GM23338 (cell line): ENCODE results near the gene TOP2A. TPM values are rescaled to one million over a fixed set of nuclear protein-coding genes. Genes with fewer than 3 reads are reported as not detected.

Experiments used
- ATAC-seq: fragments of 200-7000 bp; cut with Tn5 transposase; 3 replicates; pipeline ENCODE4 v1.9.1; 2020
- DNase-seq: peaks from one replicate; pipeline ENCODE4 v3.0.0-alpha.2; 2015; ENCODE audit warnings: low spot score
- H2AFZ ChIP-seq: fragments of 200-600 bp; sonication (generic); 2 replicates; pipeline ENCODE4 v1.8.0; 2016; ENCODE audit warnings: antibody characterized with exemption, mild to moderate bottlenecking, moderate library complexity
- H3F3A ChIP-seq: fragments of 200-600 bp; sonication (generic); replicated peaks from 2 replicates; pipeline ENCODE4 v1.8.0; 2017; ENCODE audit warnings: antibody characterized with exemption, mixed run types, low read depth
- H3K27ac ChIP-seq: fragments of 200-600 bp; sonication (generic); 2 replicates; pipeline ENCODE4 v1.6.1; 2016; ENCODE audit warnings: low read depth
- H3K27me3 ChIP-seq: fragments of 200-600 bp; sonication (generic); 2 replicates; pipeline ENCODE4 v1.8.0; 2016; ENCODE audit warnings: mild to moderate bottlenecking, mixed run types, moderate library complexity; ENCODE audit not compliant: insufficient read depth
- H3K36me3 ChIP-seq: fragments of 200-600 bp; sonication (generic); 2 replicates; pipeline ENCODE4 v1.8.0; 2016; ENCODE audit warnings: mild to moderate bottlenecking; ENCODE audit not compliant: insufficient read depth
- H3K4me1 ChIP-seq: fragments of 200-600 bp; sonication (generic); 2 replicates; pipeline ENCODE4 v1.8.0; 2016; ENCODE audit warnings: mild to moderate bottlenecking, moderate library complexity; ENCODE audit not compliant: insufficient read depth
- H3K4me2 ChIP-seq: fragments of 200-600 bp; sonication (generic); 2 replicates; pipeline ENCODE4 v1.7.1; 2017; ENCODE audit warnings: mixed run types
- H3K4me3 ChIP-seq: fragments of 200-600 bp; sonication (generic); 2 replicates; pipeline ENCODE4 v1.6.1; 2016; ENCODE audit warnings: mixed run types
- H3K79me2 ChIP-seq: fragments of 200-600 bp; sonication (generic); replicated peaks from 2 replicates; pipeline ENCODE4 v1.8.0; 2017; ENCODE audit warnings: mild to moderate bottlenecking; ENCODE audit not compliant: insufficient read depth
- H3K9me2 ChIP-seq: fragments of 200-600 bp; sonication (generic); 2 replicates; pipeline ENCODE4 v1.8.0; 2017; ENCODE audit not compliant: insufficient read depth
- H4K20me1 ChIP-seq: fragments of 200-600 bp; sonication (generic); replicated peaks from 2 replicates; pipeline ENCODE4 v1.8.0; 2017; ENCODE audit warnings: mild to moderate bottlenecking; ENCODE audit not compliant: insufficient read depth
- H3K27ac Mint-ChIP-seq: 2 replicates; pipeline ENCODE4 v1.8.0; 2020; ENCODE audit warnings: inconsistent platforms, mild to moderate bottlenecking, moderate library complexity, mixed read lengths
- H3K27me3 Mint-ChIP-seq: 3 replicates; pipeline ENCODE4 v1.8.0; 2022; ENCODE audit warnings: low read depth, mild to moderate bottlenecking, moderate library complexity, mixed read lengths, inconsistent platforms; ENCODE audit not compliant: insufficient read depth, poor library complexity
- H3K36me3 Mint-ChIP-seq: 3 replicates; pipeline ENCODE4 v1.8.0; 2021; ENCODE audit warnings: low read depth, mild to moderate bottlenecking, inconsistent platforms, moderate library complexity, mixed read lengths
- H3K4me1 Mint-ChIP-seq: 3 replicates; pipeline ENCODE4 v1.8.0; 2020; ENCODE audit warnings: mild to moderate bottlenecking, inconsistent platforms, mixed read lengths
- H3K4me3 Mint-ChIP-seq: 3 replicates; pipeline ENCODE4 v1.8.0; 2021; ENCODE audit warnings: moderate library complexity, mild to moderate bottlenecking, inconsistent platforms, mixed read lengths
- H3K9me3 Mint-ChIP-seq: 3 replicates; pipeline ENCODE4 v1.8.0; 2020; ENCODE audit warnings: moderate library complexity, mild to moderate bottlenecking, inconsistent platforms, mixed read lengths
- CREB1 ChIP-seq: fragments of 250-450 bp; sonication (Bioruptor Pico); IDR thresholded peaks from 2 replicates; pipeline ENCODE4 v1.5.0; 2020; ENCODE audit warnings: low read depth, mild to moderate bottlenecking, moderate library complexity
- CTCF ChIP-seq, 2 experiments: fragments of 200-600 bp in 1 of 2; sonication (generic) in 1 of 2; conservative IDR thresholded peaks; 2 replicates each; pipeline versions ENCODE4 v1.5.1 to v1.6.1; 2016 to 2017; ENCODE audit warnings: antibody characterized with exemption in 2 of 2, low read depth in 2 of 2, mild to moderate bottlenecking in 2 of 2, moderate library complexity in 1 of 2
- JUNB ChIP-seq: IDR thresholded peaks from one replicate; pipeline ENCODE4 v1.6.1; 2016; ENCODE audit warnings: antibody characterized with exemption; ENCODE audit not compliant: unreplicated experiment
- NANOG ChIP-seq: IDR thresholded peaks from 2 replicates; pipeline ENCODE4 v1.6.1; 2016; ENCODE audit warnings: antibody characterized with exemption, borderline replicate concordance
- POLR2AphosphoS5 ChIP-seq: IDR thresholded peaks from 2 replicates; pipeline ENCODE4 v1.6.1; 2016; ENCODE audit warnings: antibody characterized with exemption, low read depth
- STAT1 ChIP-seq: IDR thresholded peaks from one replicate; pipeline ENCODE4 v1.6.1; 2016; ENCODE audit warnings: antibody characterized with exemption; ENCODE audit not compliant: unreplicated experiment
- polyA plus RNA-seq: library from polyadenylated mRNA; unstranded; fragments of >200 nt; fragmentation: Nextera tagmentation; extraction: Ambion mirVana; gene quantifications from 2 replicates; pipeline ENCODE4 v1.2.1, GENCODE V29; 2016
- total RNA-seq: library from RNA; depleted of rRNA; stranded (reverse); fragments of >200 nt; shearing (Covaris generic); gene quantifications from 2 replicates; pipeline ENCODE4 v1.2.3, GENCODE V29; 2014
- TF ChIP-seq, protein P1 (sequence below): IDR thresholded peaks from one replicate; pipeline ENCODE4 v1.6.1; 2018; ENCODE audit warnings: antibody characterized with exemption; ENCODE audit not compliant: unreplicated experiment
- TF ChIP-seq, protein P2 (sequence below): fragments of 250-450 bp; sonication (Bioruptor Pico); IDR thresholded peaks from 2 replicates; pipeline ENCODE4 v1.5.0; 2020; ENCODE audit warnings: mild to moderate bottlenecking, moderate library complexity

TOP2A gene
- total and polyA plus RNA-seq, 2 experiments from 2014 or later: 263 to 442 TPM

GRCh38 chr17:40352237-40352778 lies 65.4 kb downstream of the TOP2A start:
- peaks cover 77% of the 10 kb centered on the region for H3K4me1 Mint-ChIP-seq
- no peak overlapping the region for H3K27ac Mint-ChIP-seq
- Histone ChIP-seq H2AFZ (no peak overlapping the region), H3K79me2 (no peaks in the 10 kb centered on the region), H3K27me3 (peaks cover 26% of the 10 kb centered on the region), H3K9me2 (no peaks in the 10 kb centered on the region), H3K4me2 (no peak overlapping the region), H3K27ac (no peak overlapping the region), H3F3A (no peaks in the 10 kb centered on the region), H3K36me3 (no peaks in the 10 kb centered on the region), H3K4me1 (peaks cover 60% of the 10 kb centered on the region), H4K20me1 (peaks cover 6% of the 10 kb centered on the region; the same call in 1 of the 2 replicates), H3K4me3 (no peak overlapping the region)
- no peak for DNase-seq
- peak overlapping the region; percentile 19; the same call in 1 of the 3 replicates for H3K4me3 Mint-ChIP-seq
- H3K36me3 Mint-ChIP-seq: peaks cover 41% of the 10 kb centered on the region
- TF ChIP-seq POLR2AphosphoS5 (no peak), NANOG (no peak)
- TF ChIP-seq, protein P1, sequence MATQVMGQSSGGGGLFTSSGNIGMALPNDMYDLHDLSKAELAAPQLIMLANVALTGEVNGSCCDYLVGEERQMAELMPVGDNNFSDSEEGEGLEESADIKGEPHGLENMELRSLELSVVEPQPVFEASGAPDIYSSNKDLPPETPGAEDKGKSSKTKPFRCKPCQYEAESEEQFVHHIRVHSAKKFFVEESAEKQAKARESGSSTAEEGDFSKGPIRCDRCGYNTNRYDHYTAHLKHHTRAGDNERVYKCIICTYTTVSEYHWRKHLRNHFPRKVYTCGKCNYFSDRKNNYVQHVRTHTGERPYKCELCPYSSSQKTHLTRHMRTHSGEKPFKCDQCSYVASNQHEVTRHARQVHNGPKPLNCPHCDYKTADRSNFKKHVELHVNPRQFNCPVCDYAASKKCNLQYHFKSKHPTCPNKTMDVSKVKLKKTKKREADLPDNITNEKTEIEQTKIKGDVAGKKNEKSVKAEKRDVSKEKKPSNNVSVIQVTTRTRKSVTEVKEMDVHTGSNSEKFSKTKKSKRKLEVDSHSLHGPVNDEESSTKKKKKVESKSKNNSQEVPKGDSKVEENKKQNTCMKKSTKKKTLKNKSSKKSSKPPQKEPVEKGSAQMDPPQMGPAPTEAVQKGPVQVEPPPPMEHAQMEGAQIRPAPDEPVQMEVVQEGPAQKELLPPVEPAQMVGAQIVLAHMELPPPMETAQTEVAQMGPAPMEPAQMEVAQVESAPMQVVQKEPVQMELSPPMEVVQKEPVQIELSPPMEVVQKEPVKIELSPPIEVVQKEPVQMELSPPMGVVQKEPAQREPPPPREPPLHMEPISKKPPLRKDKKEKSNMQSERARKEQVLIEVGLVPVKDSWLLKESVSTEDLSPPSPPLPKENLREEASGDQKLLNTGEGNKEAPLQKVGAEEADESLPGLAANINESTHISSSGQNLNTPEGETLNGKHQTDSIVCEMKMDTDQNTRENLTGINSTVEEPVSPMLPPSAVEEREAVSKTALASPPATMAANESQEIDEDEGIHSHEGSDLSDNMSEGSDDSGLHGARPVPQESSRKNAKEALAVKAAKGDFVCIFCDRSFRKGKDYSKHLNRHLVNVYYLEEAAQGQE: no peak
- H3K27me3 Mint-ChIP-seq: peaks cover 37% of the 10 kb centered on the region
- ATAC-seq: no peak
- H3K9me3 Mint-ChIP-seq: no peaks in the 10 kb centered on the region

- peaks cover 67% of the 10 kb centered on the region for H3K4me1 ChIP-seq
- H3K36me3 ChIP-seq: no peaks in the 10 kb centered on the region
- H3K9me2 ChIP-seq: no peaks in the 10 kb centered on the region
- H3K4me2 ChIP-seq: peak overlapping the region; percentile 71
- H3K79me2 ChIP-seq: no peaks in the 10 kb centered on the region
- H3F3A ChIP-seq: peaks cover 6% of the 10 kb centered on the region; the same call in 1 of the 2 replicates
- H4K20me1 ChIP-seq: peaks cover 6% of the 10 kb centered on the region; the same call in 1 of the 2 replicates
- no peak overlapping the region; the same call in 2 of the 3 replicates for H3K4me3 Mint-ChIP-seq
- DNase-seq (no peak), ATAC-seq (no peak)
- H3K4me1 Mint-ChIP-seq: peaks cover 85% of the 10 kb centered on the region
- H3K27me3 ChIP-seq: peaks cover 26% of the 10 kb centered on the region
- peaks cover 41% of the 10 kb centered on the region for H3K27me3 Mint-ChIP-seq
- H2AFZ ChIP-seq: no peak overlapping the region
- no peak overlapping the region for H3K27ac ChIP-seq
- H3K4me3 ChIP-seq: peak overlapping the region; percentile 34; the same call in 1 of the 2 replicates
- peaks cover 41% of the 10 kb centered on the region for H3K36me3 Mint-ChIP-seq
- H3K27ac Mint-ChIP-seq: no peak overlapping the region
- no peaks in the 10 kb centered on the region for H3K9me3 Mint-ChIP-seq
- TF ChIP-seq STAT1 (no peak), CREB1 (no peak), CTCF (conservative IDR thresholded peaks at IDR 0.05; ENCODE audit: low read depth in 2 of 2) (no peak), NANOG (no peak), JUNB (no peak), POLR2AphosphoS5 (no peak)
- TF ChIP-seq, protein P2, sequence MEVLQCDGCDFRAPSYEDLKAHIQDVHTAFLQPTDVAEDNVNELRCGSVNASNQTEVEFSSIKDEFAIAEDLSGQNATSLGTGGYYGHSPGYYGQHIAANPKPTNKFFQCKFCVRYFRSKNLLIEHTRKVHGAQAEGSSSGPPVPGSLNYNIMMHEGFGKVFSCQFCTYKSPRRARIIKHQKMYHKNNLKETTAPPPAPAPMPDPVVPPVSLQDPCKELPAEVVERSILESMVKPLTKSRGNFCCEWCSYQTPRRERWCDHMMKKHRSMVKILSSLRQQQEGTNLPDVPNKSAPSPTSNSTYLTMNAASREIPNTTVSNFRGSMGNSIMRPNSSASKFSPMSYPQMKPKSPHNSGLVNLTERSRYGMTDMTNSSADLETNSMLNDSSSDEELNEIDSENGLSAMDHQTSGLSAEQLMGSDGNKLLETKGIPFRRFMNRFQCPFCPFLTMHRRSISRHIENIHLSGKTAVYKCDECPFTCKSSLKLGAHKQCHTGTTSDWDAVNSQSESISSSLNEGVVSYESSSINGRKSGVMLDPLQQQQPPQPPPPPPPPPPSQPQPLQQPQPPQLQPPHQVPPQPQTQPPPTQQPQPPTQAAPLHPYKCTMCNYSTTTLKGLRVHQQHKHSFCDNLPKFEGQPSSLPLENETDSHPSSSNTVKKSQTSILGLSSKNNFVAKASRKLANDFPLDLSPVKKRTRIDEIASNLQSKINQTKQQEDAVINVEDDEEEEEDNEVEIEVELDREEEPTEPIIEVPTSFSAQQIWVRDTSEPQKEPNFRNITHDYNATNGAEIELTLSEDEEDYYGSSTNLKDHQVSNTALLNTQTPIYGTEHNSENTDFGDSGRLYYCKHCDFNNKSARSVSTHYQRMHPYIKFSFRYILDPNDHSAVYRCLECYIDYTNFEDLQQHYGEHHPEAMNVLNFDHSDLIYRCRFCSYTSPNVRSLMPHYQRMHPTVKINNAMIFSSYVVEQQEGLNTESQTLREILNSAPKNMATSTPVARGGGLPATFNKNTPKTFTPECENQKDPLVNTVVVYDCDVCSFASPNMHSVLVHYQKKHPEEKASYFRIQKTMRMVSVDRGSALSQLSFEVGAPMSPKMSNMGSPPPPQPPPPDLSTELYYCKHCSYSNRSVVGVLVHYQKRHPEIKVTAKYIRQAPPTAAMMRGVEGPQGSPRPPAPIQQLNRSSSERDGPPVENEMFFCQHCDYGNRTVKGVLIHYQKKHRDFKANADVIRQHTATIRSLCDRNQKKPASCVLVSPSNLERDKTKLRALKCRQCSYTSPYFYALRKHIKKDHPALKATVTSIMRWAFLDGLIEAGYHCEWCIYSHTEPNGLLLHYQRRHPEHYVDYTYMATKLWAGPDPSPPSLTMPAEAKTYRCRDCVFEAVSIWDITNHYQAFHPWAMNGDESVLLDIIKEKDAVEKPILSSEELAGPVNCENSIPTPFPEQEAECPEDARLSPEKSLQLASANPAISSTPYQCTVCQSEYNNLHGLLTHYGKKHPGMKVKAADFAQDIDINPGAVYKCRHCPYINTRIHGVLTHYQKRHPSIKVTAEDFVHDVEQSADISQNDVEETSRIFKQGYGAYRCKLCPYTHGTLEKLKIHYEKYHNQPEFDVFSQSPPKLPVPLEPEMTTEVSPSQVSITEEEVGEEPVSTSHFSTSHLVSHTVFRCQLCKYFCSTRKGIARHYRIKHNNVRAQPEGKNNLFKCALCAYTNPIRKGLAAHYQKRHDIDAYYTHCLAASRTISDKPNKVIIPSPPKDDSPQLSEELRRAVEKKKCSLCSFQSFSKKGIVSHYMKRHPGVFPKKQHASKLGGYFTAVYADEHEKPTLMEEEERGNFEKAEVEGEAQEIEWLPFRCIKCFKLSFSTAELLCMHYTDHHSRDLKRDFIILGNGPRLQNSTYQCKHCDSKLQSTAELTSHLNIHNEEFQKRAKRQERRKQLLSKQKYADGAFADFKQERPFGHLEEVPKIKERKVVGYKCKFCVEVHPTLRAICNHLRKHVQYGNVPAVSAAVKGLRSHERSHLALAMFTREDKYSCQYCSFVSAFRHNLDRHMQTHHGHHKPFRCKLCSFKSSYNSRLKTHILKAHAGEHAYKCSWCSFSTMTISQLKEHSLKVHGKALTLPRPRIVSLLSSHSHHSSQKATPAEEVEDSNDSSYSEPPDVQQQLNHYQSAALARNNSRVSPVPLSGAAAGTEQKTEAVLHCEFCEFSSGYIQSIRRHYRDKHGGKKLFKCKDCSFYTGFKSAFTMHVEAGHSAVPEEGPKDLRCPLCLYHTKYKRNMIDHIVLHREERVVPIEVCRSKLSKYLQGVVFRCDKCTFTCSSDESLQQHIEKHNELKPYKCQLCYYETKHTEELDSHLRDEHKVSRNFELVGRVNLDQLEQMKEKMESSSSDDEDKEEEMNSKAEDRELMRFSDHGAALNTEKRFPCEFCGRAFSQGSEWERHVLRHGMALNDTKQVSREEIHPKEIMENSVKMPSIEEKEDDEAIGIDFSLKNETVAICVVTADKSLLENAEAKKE (CRISPR knock-in tag): no peak
These were observed 66.1 kb downstream of the TOP2A start for GRCh38 chr17:40351359-40352236.
